GM10248 (cell line): ENCODE measurements around the gene SLC24A4.

Experiments
- CTCF ChIA-PET: fragments of 300-600 bp; sonication (Branson Sonifier 250); formaldehyde crosslinking; extraction: SDS; loops from one replicate; lab custom pipeline; 2021; ENCODE audit warnings: antibody characterized with exemption; lab: Yijun Ruan, JAX
- POLR2A ChIA-PET: fragments of 350-650 bp; sonication (Branson Sonifier 250); formaldehyde crosslinking; extraction: SDS; loops from one replicate; lab custom pipeline; 2020; ENCODE audit warnings: antibody characterized with exemption; lab: Yijun Ruan, JAX
- DNase-seq: peaks from one replicate; pipeline ENCODE4 v3.0.0; 2012; ENCODE audit errors: extremely low spot score
- TF ChIP-seq, protein P1 (sequence below): IDR thresholded peaks from 2 replicates; pipeline ENCODE4 v1.5.1; 2012; ENCODE audit warnings: mild to moderate bottlenecking, low read depth; ENCODE audit errors: extremely low read depth, missing control alignments, control extremely low read depth

The SLC24A4 gene

DNA sequence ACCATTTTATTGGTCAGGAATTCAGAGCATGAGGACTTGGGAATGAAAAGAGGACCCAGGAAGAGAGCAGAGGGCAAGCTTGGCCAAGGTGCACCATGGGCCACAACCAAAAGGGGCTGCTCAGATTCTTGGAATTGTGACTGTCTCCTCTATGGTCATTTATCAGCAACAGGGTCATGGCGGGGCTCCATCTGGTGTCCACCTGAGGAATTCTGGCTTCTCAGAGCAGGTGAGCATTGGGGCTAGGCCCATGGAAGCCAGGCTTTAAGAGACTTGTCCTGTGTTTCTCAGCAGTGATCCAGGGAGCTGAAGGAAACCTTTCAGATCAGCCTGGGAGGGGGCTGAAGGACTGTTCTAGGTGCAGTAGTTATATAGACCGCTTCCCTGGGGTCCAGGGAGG, 188.0 kb downstream of the SLC24A4 start:
- DNase-seq, result no peak
- CTCF ChIA-PET, result interaction anchor here (1.2 kb wide), 1 partner anchor 15 kb away, joined by 4 read pairs; no protein-coding TSS in a partner anchor
- POLR2A ChIA-PET, result no interaction called here
- TF ChIP-seq, protein P1, sequence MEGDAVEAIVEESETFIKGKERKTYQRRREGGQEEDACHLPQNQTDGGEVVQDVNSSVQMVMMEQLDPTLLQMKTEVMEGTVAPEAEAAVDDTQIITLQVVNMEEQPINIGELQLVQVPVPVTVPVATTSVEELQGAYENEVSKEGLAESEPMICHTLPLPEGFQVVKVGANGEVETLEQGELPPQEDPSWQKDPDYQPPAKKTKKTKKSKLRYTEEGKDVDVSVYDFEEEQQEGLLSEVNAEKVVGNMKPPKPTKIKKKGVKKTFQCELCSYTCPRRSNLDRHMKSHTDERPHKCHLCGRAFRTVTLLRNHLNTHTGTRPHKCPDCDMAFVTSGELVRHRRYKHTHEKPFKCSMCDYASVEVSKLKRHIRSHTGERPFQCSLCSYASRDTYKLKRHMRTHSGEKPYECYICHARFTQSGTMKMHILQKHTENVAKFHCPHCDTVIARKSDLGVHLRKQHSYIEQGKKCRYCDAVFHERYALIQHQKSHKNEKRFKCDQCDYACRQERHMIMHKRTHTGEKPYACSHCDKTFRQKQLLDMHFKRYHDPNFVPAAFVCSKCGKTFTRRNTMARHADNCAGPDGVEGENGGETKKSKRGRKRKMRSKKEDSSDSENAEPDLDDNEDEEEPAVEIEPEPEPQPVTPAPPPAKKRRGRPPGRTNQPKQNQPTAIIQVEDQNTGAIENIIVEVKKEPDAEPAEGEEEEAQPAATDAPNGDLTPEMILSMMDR, result peak; percentile 19

DNA sequence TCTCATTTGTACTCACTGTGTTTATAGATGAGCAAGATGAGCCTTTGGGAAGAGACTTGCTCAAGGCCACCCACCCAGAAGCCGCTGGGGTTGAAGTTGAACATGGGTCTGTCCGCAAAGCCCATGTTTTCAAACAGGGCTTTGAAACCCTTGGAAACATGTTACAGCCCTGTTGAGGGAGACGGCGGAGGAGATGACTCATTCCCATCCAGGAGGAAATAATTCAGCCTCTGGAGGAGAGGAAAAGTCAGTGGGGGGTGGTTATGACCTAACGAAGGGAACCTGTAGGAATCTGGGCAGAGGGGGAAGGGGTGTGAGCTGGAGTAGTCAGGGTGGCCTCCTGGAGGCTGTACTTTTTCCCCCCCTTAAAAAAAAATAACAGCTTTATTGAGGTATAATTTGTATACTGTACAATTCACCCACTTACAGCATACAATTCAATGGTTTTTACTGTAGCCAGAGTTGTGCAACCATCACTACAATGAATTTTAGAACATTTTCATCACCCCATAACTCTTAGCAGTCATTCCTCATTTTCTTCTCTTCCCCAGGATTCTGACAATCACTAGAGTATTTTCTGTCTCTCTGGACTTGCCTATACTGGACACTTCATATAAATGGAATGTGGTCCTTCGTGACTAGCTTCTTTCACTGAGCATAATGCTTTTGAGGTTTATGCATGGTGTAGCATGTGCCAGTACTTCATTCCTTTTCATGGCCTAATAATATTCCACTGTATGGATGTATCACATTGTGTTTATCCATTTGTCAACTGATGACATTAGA, 188.7 kb downstream of the SLC24A4 start:
- no peak for DNase-seq
- ChIA-PET POLR2A (no interaction called here), CTCF (interaction anchor here (1.2 kb wide), 1 partner anchor 15 kb away, joined by 4 read pairs; no protein-coding TSS in a partner anchor)
- TF ChIP-seq, protein P1, result no peak

DNA sequence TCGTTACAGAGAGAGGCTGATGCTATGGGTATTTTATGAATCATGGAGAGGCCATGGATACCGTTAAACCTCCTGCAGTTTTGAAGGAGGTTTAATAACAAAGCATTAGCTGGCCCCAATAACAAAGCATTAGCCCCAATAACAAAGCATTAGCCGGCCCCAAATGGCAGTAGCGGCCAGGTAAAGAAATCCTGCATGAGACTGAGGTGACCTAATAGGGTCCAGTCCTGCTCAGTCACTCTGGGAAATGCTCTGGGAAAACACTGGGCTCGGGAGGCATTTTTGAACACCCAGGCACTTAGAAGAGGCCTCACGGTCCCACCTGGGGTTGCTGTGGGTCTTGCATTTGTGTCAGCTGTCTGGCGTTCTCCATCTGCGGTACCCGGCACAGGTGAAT, 189.8 kb downstream of the SLC24A4 start:
- TF ChIP-seq, protein P1, result no peak
- CTCF ChIA-PET, result no interaction called here

DNA sequence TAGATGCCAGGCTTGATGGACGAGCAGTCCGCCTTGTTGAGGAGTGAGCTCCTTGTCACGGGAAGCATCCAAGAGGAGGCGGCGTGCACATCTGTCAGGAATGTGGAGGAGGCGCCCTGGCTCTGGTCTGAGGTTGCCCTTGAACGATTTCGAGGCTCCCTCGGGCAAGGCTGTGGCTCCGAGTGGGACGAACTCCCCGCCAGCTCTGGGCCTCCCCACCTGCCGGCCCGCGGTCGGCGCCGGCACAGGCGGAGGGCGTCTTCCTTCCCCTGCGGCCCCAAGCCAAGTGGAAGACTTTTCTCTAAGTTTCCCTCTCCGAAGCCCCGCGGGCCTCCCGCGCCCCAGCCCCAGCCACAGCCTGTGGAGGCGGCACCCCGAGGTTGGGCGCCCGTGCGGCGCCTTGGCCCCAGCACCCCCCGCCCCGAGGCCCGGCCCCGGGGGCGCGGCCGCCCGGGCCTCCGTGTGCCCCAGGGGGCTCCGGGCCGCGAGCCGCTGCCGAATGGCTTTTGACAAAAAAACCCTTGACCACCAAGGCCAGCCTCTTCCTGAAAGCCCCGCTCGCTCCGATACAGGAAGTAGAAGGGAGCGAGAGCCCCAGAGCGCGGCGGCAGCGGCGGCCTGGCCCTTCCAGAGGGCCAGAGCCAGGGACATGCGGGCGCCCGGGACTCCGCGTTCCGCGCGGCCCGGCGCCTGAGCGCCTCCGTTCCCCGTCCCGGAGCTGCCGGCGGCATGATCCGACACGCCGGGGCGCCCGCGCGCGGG, 190.4 kb downstream of the SLC24A4 start, which contains the start of gene RIN3:
TSS of gene RIN3 (plus strand) at position 578 of the 762 bp plus-strand sequence. CDS start at position 730, 152 bp downstream.
- TF ChIP-seq, protein P1, result no peak
- POLR2A ChIA-PET, result no interaction called here
- CTCF ChIA-PET, result no interaction called here
- DNase-seq, result peak; percentile 74

More for the DNA sequence above, 189.8 kb downstream of the SLC24A4 start:
- DNase-seq, result no peak
- POLR2A ChIA-PET, result no interaction called here

DNA sequence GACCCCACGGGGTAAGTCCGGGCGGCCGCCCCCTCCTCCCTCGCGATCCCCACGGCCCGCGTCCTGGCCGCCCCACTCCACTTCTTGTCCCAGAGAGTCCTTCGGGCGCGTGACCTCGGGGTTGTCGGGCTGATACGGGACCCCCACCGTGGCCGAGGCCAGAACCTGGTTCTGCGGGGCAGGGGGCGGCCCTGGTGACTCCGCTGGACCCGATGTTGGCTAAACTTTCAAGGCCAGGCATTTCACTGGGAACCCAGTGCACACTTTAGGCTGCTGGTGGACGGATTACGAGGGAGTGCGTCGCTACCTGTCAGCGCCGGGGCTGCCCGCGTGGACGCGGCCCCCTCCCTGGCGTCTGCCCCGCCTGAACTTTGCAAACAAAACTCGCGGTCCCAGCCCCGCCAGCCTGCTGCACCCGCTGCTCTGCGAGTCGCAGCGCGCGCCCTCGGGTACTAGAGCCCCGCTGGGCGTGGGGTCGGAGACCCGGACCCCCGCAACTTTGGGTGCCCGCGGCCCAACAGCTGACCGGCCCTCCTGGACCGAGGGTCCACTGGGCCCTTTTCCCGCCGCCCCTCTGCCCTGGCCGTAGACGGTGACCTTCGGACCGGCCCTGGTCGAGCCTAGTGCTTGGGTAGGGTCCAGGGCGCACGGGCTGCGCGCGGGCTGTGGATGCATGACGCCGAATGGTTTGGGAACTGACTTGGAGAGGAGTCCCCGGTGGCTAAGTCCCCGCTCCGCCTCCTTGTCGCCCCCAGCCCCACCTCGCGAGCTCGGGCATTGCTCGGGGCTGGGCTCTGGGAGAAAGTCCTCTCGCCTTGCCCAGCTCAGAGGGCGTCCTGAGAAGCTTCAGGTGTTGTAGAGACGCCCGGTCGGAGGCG, 191.2 kb downstream of the SLC24A4 start:
- DNase-seq, result peak; percentile 51
- TF ChIP-seq, protein P1, result no peak
- ChIA-PET POLR2A (no interaction called here), CTCF (interaction anchor here (1.1 to 1.4 kb wide), 2 partner anchors 9 to 20 kb away, joined by 3 to 4 read pairs; no protein-coding TSS in a partner anchor)

DNA sequence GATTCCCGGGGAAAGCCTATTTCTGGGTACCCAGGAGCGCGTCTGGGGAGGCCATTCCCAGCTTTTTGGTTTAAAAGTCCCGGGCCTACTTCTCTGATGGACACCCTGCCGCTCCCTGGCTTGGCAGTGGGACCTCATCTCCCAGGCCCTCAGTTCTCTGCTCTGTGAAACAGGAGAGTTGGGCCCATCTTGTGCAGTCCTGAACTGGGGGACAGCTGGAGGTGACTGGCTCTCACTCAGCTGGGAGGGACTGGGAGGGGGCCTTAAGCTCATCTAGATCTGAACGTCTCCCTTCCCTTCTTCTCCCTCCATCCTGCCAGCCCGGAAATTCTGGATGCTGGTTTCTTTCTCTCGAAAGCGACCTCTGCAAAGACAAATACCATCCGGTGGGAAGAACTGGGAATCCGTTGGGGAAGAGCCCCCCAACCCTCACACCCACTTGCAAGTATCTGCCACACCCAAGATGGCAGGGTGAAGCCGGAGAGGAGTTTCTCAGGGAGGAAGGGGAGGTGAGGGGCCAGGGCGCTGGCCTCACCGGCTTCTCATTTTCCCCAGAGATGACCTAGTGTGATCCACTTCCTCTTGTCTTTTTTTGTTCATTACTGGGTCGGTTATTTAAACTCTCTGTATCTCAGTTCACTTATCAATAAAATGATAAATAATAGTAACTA, 192.0 kb downstream of the SLC24A4 start:
- ChIA-PET POLR2A (no interaction called here), CTCF (interaction anchor here (1.1 to 1.4 kb wide), 2 partner anchors 8 to 21 kb away, joined by 3 to 4 read pairs; no protein-coding TSS in a partner anchor)
- TF ChIP-seq, protein P1, result no peak
- no peak for DNase-seq
